IgD-negative memory B cell (primary cell): ENCODE measurements around the gene EPHA10. TPM values are rescaled to one million over a fixed set of nuclear protein-coding genes. Genes with fewer than 3 reads are reported as not detected.

Experiments
- H3K27ac Mint-ChIP-seq, 3 donors: one replicate each; pipeline ENCODE4 v1.8.0; 2020 to 2022; ENCODE audit warnings: mild to moderate bottlenecking in 3 of 3, mixed read lengths in 3 of 3, moderate library complexity in 1 of 3
- H3K27me3 Mint-ChIP-seq: one replicate; pipeline ENCODE4 v1.8.0; 2021; ENCODE audit warnings: mixed read lengths
- H3K36me3 Mint-ChIP-seq: one replicate; pipeline ENCODE4 v1.8.0; 2020; ENCODE audit warnings: mild to moderate bottlenecking, mixed read lengths
- H3K4me1 Mint-ChIP-seq, 3 donors: one replicate each; pipeline ENCODE4 v1.8.0; 2020 to 2022; ENCODE audit warnings: mixed read lengths in 3 of 3, mild to moderate bottlenecking in 1 of 3
- H3K4me3 Mint-ChIP-seq, 4 donors: one replicate each; pipeline ENCODE4 v1.8.0; 2020 to 2022; ENCODE audit warnings: mild to moderate bottlenecking in 4 of 4, mixed read lengths in 4 of 4, moderate library complexity in 3 of 4
- H3K9me3 Mint-ChIP-seq, 3 donors: one replicate each; pipeline ENCODE4 v1.8.0; 2020 to 2021; ENCODE audit warnings: mixed read lengths in 3 of 3, mild to moderate bottlenecking in 1 of 3
- polyA plus RNA-seq: library from polyadenylated mRNA; unstranded; fragments of 300-500 nt; fragmentation: Illumina TruSeq; gene quantifications from one replicate; pipeline ENCODE4 v1.2.3, GENCODE V29; 2021

The EPHA10 gene
- not detected for polyA plus RNA-seq

- H3K36me3 Mint-ChIP-seq = no peaks in the 10 kb centered on the region
- H3K27ac Mint-ChIP-seq = peak within 1 kb of the TSS in 2 of 3 donors; percentile 55 to 63
- peaks cover 70% of the 10 kb centered on the region for H3K27me3 Mint-ChIP-seq
- H3K4me3 Mint-ChIP-seq = peak within 1 kb of the TSS in 3 of 4 donors; percentile 58 to 85 (median 82)
- H3K4me1 Mint-ChIP-seq = peaks cover 0 to 16% (median 11%) of the 10 kb centered on the region in 3 donors
- H3K9me3 Mint-ChIP-seq = no peaks in the 10 kb centered on the region
Observed at GRCh38 chr1:37764888-37765441, at the start of gene EPHA10. TSS of gene EPHA10 (minus strand) at chr1:37765120. CDS start at chr1:37765066, 54 bp downstream.

- no peak overlapping the region for H3K27ac Mint-ChIP-seq
- peaks cover 3% of the 10 kb centered on the region for H3K36me3 Mint-ChIP-seq
- no peaks in the 10 kb centered on the region for H3K9me3 Mint-ChIP-seq
- peaks cover 3 to 15% (median 10%) of the 10 kb centered on the region in 3 donors for H3K4me1 Mint-ChIP-seq
- H3K27me3 Mint-ChIP-seq = no peaks in the 10 kb centered on the region
- H3K4me3 Mint-ChIP-seq = no peak overlapping the region
Observed at GRCh38 chr1:37814252-37814651, 49.3 kb upstream of the EPHA10 start.

GRCh38 chr1:37813529-37814145 is 48.7 kb upstream of the EPHA10 start:
- Mint-ChIP-seq H3K9me3 (no peaks in the 10 kb centered on the region), H3K36me3 (peaks cover 3% of the 10 kb centered on the region), H3K4me3 (no peak overlapping the region), H3K27ac (no peak overlapping the region), H3K4me1 (peaks cover 9 to 15% (median 15%) of the 10 kb centered on the region in 3 donors), H3K27me3 (no peaks in the 10 kb centered on the region)

- Mint-ChIP-seq H3K27me3 (no peaks in the 10 kb centered on the region), H3K4me3 (peak overlapping the region in 2 of 4 donors; percentile 50 to 90), H3K27ac (peak overlapping the region in 2 of 3 donors; percentile 31 to 78)
Observed at GRCh38 chr1:37811027-37811655, 46.2 kb upstream of the EPHA10 start.

GRCh38 chr1:37809942-37810341 is 45.0 kb upstream of the EPHA10 start:
- peaks cover 1% of the 10 kb centered on the region for H3K36me3 Mint-ChIP-seq
- H3K27me3 Mint-ChIP-seq = no peaks in the 10 kb centered on the region
- H3K27ac Mint-ChIP-seq = no peak overlapping the region
- H3K9me3 Mint-ChIP-seq = no peaks in the 10 kb centered on the region
- peaks cover 19 to 27% (median 21%) of the 10 kb centered on the region in 3 donors for H3K4me1 Mint-ChIP-seq
- peak overlapping the region in 1 of 4 donors; percentile 90 for H3K4me3 Mint-ChIP-seq

More at GRCh38 chr1:37811027-37811655, 46.2 kb upstream of the EPHA10 start:
- H3K4me1 Mint-ChIP-seq = peaks cover 15 to 20% (median 15%) of the 10 kb centered on the region in 3 donors
- H3K36me3 Mint-ChIP-seq = peaks cover 1% of the 10 kb centered on the region
- no peaks in the 10 kb centered on the region for H3K9me3 Mint-ChIP-seq

GRCh38 chr1:37808369-37809319 is 43.7 kb upstream of the EPHA10 start:
- no peaks in the 10 kb centered on the region for H3K9me3 Mint-ChIP-seq
- H3K27me3 Mint-ChIP-seq = no peaks in the 10 kb centered on the region
- peak overlapping the region; percentile 85 to 96 (median 90) for H3K27ac Mint-ChIP-seq
- H3K4me3 Mint-ChIP-seq = peak overlapping the region; percentile 90 to 99 (median 93)
- H3K4me1 Mint-ChIP-seq = peaks cover 19 to 27% (median 21%) of the 10 kb centered on the region in 3 donors
- peaks cover 1% of the 10 kb centered on the region for H3K36me3 Mint-ChIP-seq

- Mint-ChIP-seq H3K27me3 (no peaks in the 10 kb centered on the region), H3K4me1 (peaks cover 19 to 27% (median 21%) of the 10 kb centered on the region in 3 donors), H3K27ac (peak within 1 kb of the TSS; percentile 85 to 96 (median 90)), H3K36me3 (peaks cover 1% of the 10 kb centered on the region), H3K9me3 (no peaks in the 10 kb centered on the region), H3K4me3 (peak within 1 kb of the TSS; percentile 90 to 99 (median 93))
Observed at GRCh38 chr1:37807555-37808368, 42.8 kb upstream of the EPHA10 start, which contains the start of the genes C1orf122 and YRDC. TSS of gene C1orf122 (plus strand) at chr1:37807790. CDS start at chr1:37808405, 615 bp downstream. TSS of gene YRDC (minus strand) at chr1:37808208. CDS start at chr1:37808180, 28 bp downstream.

- Mint-ChIP-seq H3K27ac (peak overlapping the region; percentile 85 to 90 (median 90)), H3K4me1 (peaks cover 14 to 27% (median 21%) of the 10 kb centered on the region in 3 donors), H3K4me3 (peak overlapping the region; percentile 89 to 93 (median 90)), H3K27me3 (no peaks in the 10 kb centered on the region), H3K9me3 (no peaks in the 10 kb centered on the region), H3K36me3 (peaks cover 4% of the 10 kb centered on the region)
Observed at GRCh38 chr1:37807220-37807554, 42.3 kb upstream of the EPHA10 start.

- peaks cover 8 to 12% (median 12%) of the 10 kb centered on the region in 3 donors for H3K4me1 Mint-ChIP-seq
- H3K9me3 Mint-ChIP-seq = no peaks in the 10 kb centered on the region
- peaks cover 9% of the 10 kb centered on the region for H3K36me3 Mint-ChIP-seq
- H3K27me3 Mint-ChIP-seq = no peaks in the 10 kb centered on the region
- H3K27ac Mint-ChIP-seq = peak overlapping the region in 1 of 3 donors; percentile 43
- peak overlapping the region in 1 of 4 donors; percentile 8 for H3K4me3 Mint-ChIP-seq
Observed at GRCh38 chr1:37802439-37802838, 37.5 kb upstream of the EPHA10 start.

GRCh38 chr1:37797750-37798345 is 32.9 kb upstream of the EPHA10 start:
- H3K4me3 Mint-ChIP-seq = peak overlapping the region in 1 of 4 donors; percentile 8

GRCh38 chr1:37795340-37796125 is 30.6 kb upstream of the EPHA10 start:
- no peaks in the 10 kb centered on the region for H3K9me3 Mint-ChIP-seq
- H3K27ac Mint-ChIP-seq = peak overlapping the region in 1 of 3 donors; percentile 18
- H3K4me1 Mint-ChIP-seq = peaks cover 9 to 12% (median 11%) of the 10 kb centered on the region in 3 donors
- H3K36me3 Mint-ChIP-seq = peaks cover 6% of the 10 kb centered on the region
- H3K27me3 Mint-ChIP-seq = peaks cover 4% of the 10 kb centered on the region
- peak overlapping the region; percentile 49 to 92 (median 82) for H3K4me3 Mint-ChIP-seq

More at GRCh38 chr1:37797750-37798345, 32.9 kb upstream of the EPHA10 start:
- peaks cover 11 to 13% (median 12%) of the 10 kb centered on the region in 3 donors for H3K4me1 Mint-ChIP-seq
- H3K27ac Mint-ChIP-seq = peak overlapping the region in 1 of 3 donors; percentile 29
- H3K27me3 Mint-ChIP-seq = peaks cover 1% of the 10 kb centered on the region
- peaks cover 9% of the 10 kb centered on the region for H3K36me3 Mint-ChIP-seq
- H3K9me3 Mint-ChIP-seq = no peaks in the 10 kb centered on the region

- Mint-ChIP-seq H3K4me3 (peak overlapping the region; percentile 49 to 92 (median 87)), H3K9me3 (no peaks in the 10 kb centered on the region), H3K27ac (peak overlapping the region in 2 of 3 donors; percentile 5 to 35), H3K27me3 (peaks cover 4% of the 10 kb centered on the region), H3K36me3 (peaks cover 6% of the 10 kb centered on the region), H3K4me1 (peaks cover 9 to 12% (median 9%) of the 10 kb centered on the region in 3 donors)
Observed at GRCh38 chr1:37794372-37795339, 29.7 kb upstream of the EPHA10 start.
